GM21786 (cell line): ENCODE results near the gene NOL11.
"Not testable (repeated sequence)": the region's sequence is repeated elsewhere in the genome, so short reads cannot be mapped to it uniquely, and the experiment has no call there.

Experiments
- ATAC-seq: cut with Tn5 transposase; IDR thresholded peaks from one replicate; pipeline ENCODE4 v1.9.1; 2021; ENCODE audit not compliant: unreplicated experiment

Gene NOL11

GRCh38 chr17:67717624-67718324 is at the start of gene NOL11:
TSS of gene NOL11 (plus strand) at chr17:67717936. CDS start at chr17:67717948, 12 bp downstream.
- ATAC-seq, result peak; percentile 95

GRCh38 chr17:67671493-67671892 is 46.2 kb upstream of the NOL11 start:
- no peak for ATAC-seq

GRCh38 chr17:67672592-67673335 is 45.0 kb upstream of the NOL11 start:
- ATAC-seq, result no peak

GRCh38 chr17:67675481-67675880 is 42.3 kb upstream of the NOL11 start:
- no peak for ATAC-seq

- ATAC-seq, result no peak
These were observed 41.4 kb upstream of the NOL11 start for GRCh38 chr17:67676305-67676704.

- no peak for ATAC-seq
These were observed 39.3 kb upstream of the NOL11 start for GRCh38 chr17:67678414-67678813.

- no peak for ATAC-seq
These were observed 38.5 kb upstream of the NOL11 start for GRCh38 chr17:67679225-67679624.

- no peak for ATAC-seq
These were observed 38.0 kb upstream of the NOL11 start for GRCh38 chr17:67679721-67680120.

GRCh38 chr17:67680445-67681224 is 37.1 kb upstream of the NOL11 start:
- no peak for ATAC-seq

GRCh38 chr17:67682196-67682595 is 35.5 kb upstream of the NOL11 start:
- no peak for ATAC-seq

GRCh38 chr17:67685351-67685750 is 32.4 kb upstream of the NOL11 start:
- no peak for ATAC-seq

- no peak for ATAC-seq
These were observed 31.5 kb upstream of the NOL11 start for GRCh38 chr17:67686241-67686640.

GRCh38 chr17:67687511-67687910 is 30.2 kb upstream of the NOL11 start:
- no peak for ATAC-seq

- no peak for ATAC-seq
These were observed 28.1 kb upstream of the NOL11 start for GRCh38 chr17:67689534-67690177.

GRCh38 chr17:67693811-67694210 is 23.9 kb upstream of the NOL11 start:
- no peak for ATAC-seq

- ATAC-seq, result no peak
These were observed 21.4 kb upstream of the NOL11 start for GRCh38 chr17:67696347-67696746.

GRCh38 chr17:67696853-67697498 is 20.8 kb upstream of the NOL11 start:
- no peak for ATAC-seq

GRCh38 chr17:67700037-67700724 is 17.6 kb upstream of the NOL11 start:
- no peak for ATAC-seq

GRCh38 chr17:67700725-67701119 is 17.0 kb upstream of the NOL11 start:
- ATAC-seq, result no peak

GRCh38 chr17:67702861-67703260 is 14.9 kb upstream of the NOL11 start:
- ATAC-seq, result not testable (repeated sequence)
